CD4-positive, alpha-beta memory T cell (primary cell): ENCODE results near the gene GTF2A1. TPM values are rescaled to one million over a fixed set of nuclear protein-coding genes. Genes with fewer than 3 reads are reported as not detected.

Experiments
- CTCF ChIA-PET: fragments of 350-600 bp; sonication (Branson Sonifier 250); formaldehyde crosslinking; loops from one replicate; lab custom pipeline; 2021; ENCODE audit warnings: inconsistent platforms; ENCODE audit not compliant: partially characterized antibody; lab: Charles Lee
- POLR2A ChIA-PET: fragments of 350-600 bp; sonication (Branson Sonifier 250); formaldehyde crosslinking; loops from one replicate; lab custom pipeline; 2021; ENCODE audit not compliant: partially characterized antibody; lab: Charles Lee
- DNase-seq, 5 donors: peaks; one replicate each; pipeline versions ENCODE4 v3.0.0 to v3.0.0-alpha.2; 2020 to 2022; ENCODE audit warnings: mixed read lengths in 1 of 5
- H3K27ac ChIP-seq: one replicate; pipeline ENCODE4 v1.7.0; 2013; ENCODE audit warnings: low read depth, low read length
- H3K27me3 ChIP-seq: 2 replicates; pipeline ENCODE4 v1.7.0; 2013; ENCODE audit warnings: mild to moderate bottlenecking, low read length, moderate library complexity; ENCODE audit not compliant: insufficient read depth
- H3K36me3 ChIP-seq: 2 replicates; pipeline ENCODE4 v1.7.0; 2013; ENCODE audit warnings: mild to moderate bottlenecking, low read length, moderate library complexity; ENCODE audit not compliant: insufficient read depth
- H3K4me1 ChIP-seq: 2 replicates; pipeline ENCODE4 v1.7.0; 2013; ENCODE audit warnings: mild to moderate bottlenecking, low read length, moderate library complexity; ENCODE audit not compliant: insufficient read depth
- H3K4me3 ChIP-seq, 2 donors: one replicate each; pipeline ENCODE4 v1.7.0; 2013; ENCODE audit warnings: low read length in 2 of 2, mild to moderate bottlenecking in 1 of 2
- H3K9me3 ChIP-seq, 2 donors: one replicate each; pipeline ENCODE4 v1.7.0; 2013; ENCODE audit warnings: low read length in 2 of 2, control low read depth in 1 of 2; ENCODE audit not compliant: control insufficient read depth in 1 of 2
- H3K27ac Mint-ChIP-seq, 7 donors: one replicate each; pipeline ENCODE4 v1.8.0; 2020 to 2021; ENCODE audit warnings: mixed read lengths in 7 of 7, mild to moderate bottlenecking in 6 of 7, inconsistent platforms in 3 of 7, moderate library complexity in 3 of 7
- H3K27me3 Mint-ChIP-seq, 2 donors: one replicate each; pipeline ENCODE4 v1.8.0; 2020 to 2021; ENCODE audit warnings: mixed read lengths in 2 of 2
- H3K36me3 Mint-ChIP-seq, 2 donors: one replicate each; pipeline ENCODE4 v1.8.0; 2020 to 2021; ENCODE audit warnings: mixed read lengths in 2 of 2, inconsistent platforms in 1 of 2, mild to moderate bottlenecking in 1 of 2
- H3K4me1 Mint-ChIP-seq, 4 donors: one replicate each; pipeline ENCODE4 v1.8.0; 2020 to 2021; ENCODE audit warnings: mixed read lengths in 4 of 4, mild to moderate bottlenecking in 1 of 4
- H3K4me3 Mint-ChIP-seq, 8 donors: one replicate each; pipeline ENCODE4 v1.8.0; 2020 to 2021; ENCODE audit warnings: mixed read lengths in 8 of 8, mild to moderate bottlenecking in 7 of 8, moderate library complexity in 6 of 8, inconsistent platforms in 3 of 8
- H3K9me3 Mint-ChIP-seq, 8 donors: one replicate each; pipeline ENCODE4 v1.8.0; 2020 to 2021; ENCODE audit warnings: mixed read lengths in 8 of 8, mild to moderate bottlenecking in 5 of 8, inconsistent platforms in 3 of 8, moderate library complexity in 1 of 8
- intact Hi-C: fragments of 100-400 bp; cut with micrococcal nuclease; formaldehyde crosslinking; loops from one replicate; pipeline ENCODE4 v1.15.1; 2023
- polyA plus RNA-seq, 2 donors: library from polyadenylated mRNA; unstranded; fragments of 300-500 nt; fragmentation: Illumina TruSeq; gene quantifications; one replicate each; pipeline ENCODE4 v1.2.3, GENCODE V29; 2021
- total RNA-seq, 2 experiments: library from RNA; stranded (reverse); gene quantifications; one replicate each; pipeline ENCODE4 v1.2.3, GENCODE V29; 2021

Gene GTF2A1
- total and polyA plus RNA-seq, 4 experiments from 2014 or later, result 8.9 to 40.8 (median 22.7) TPM

GRCh38 chr14:81165188-81165587 is 55.6 kb downstream of the GTF2A1 start:
- peaks cover 10% of the 10 kb centered on the region for H3K4me1 ChIP-seq
- no peaks in the 10 kb centered on the region for H3K9me3 ChIP-seq
- no peak for DNase-seq
- Mint-ChIP-seq H3K27me3 (no peaks in the 10 kb centered on the region), H3K4me3 (no peak overlapping the region), H3K36me3 (no peaks in the 10 kb centered on the region), H3K9me3 (no peaks in the 10 kb centered on the region), H3K4me1 (peaks cover 10 to 25% (median 15%) of the 10 kb centered on the region in 4 donors), H3K27ac (peak overlapping the region in 1 of 7 donors; percentile 19)
- ChIA-PET CTCF (interaction anchor here (1.2 to 6.5 kb wide), 2 partner anchors 105 to 168 kb away, joined by 3 to 38 read pairs; no protein-coding TSS in a partner anchor), POLR2A (no interaction called here)
- intact Hi-C loops, result no loop called here
- no peaks in the 10 kb centered on the region for H3K27me3 ChIP-seq
- H3K4me3 ChIP-seq, result no peak overlapping the region
- H3K27ac ChIP-seq, result no peak overlapping the region
- H3K36me3 ChIP-seq, result no peaks in the 10 kb centered on the region

GRCh38 chr14:81164167-81164774 is 56.5 kb downstream of the GTF2A1 start:
- no peaks in the 10 kb centered on the region for H3K36me3 ChIP-seq
- H3K27ac ChIP-seq, result no peak overlapping the region
- POLR2A ChIA-PET, result no interaction called here
- no peaks in the 10 kb centered on the region for H3K9me3 Mint-ChIP-seq
- H3K27ac Mint-ChIP-seq, result no peak overlapping the region
- no peak overlapping the region for H3K4me3 Mint-ChIP-seq
- no peaks in the 10 kb centered on the region for H3K36me3 Mint-ChIP-seq
- H3K4me1 ChIP-seq, result peaks cover 4% of the 10 kb centered on the region
- peak; percentile 16 to 46 (median 26) for DNase-seq
- H3K27me3 Mint-ChIP-seq, result no peaks in the 10 kb centered on the region
- no peaks in the 10 kb centered on the region for H3K27me3 ChIP-seq
- H3K9me3 ChIP-seq, result no peaks in the 10 kb centered on the region
- intact Hi-C loops, result no loop called here
- CTCF ChIA-PET, result interaction anchor here (0.8 to 6.5 kb wide), 5 partner anchors 8 to 177 kb away, joined by 3 to 38 read pairs (median 7); no protein-coding TSS in a partner anchor
- H3K4me3 ChIP-seq, result no peak overlapping the region
- peaks cover 5 to 16% (median 7%) of the 10 kb centered on the region in 4 donors for H3K4me1 Mint-ChIP-seq

GRCh38 chr14:81162941-81163340 is 57.8 kb downstream of the GTF2A1 start:
- no peaks in the 10 kb centered on the region for H3K36me3 Mint-ChIP-seq
- Histone ChIP-seq H3K27ac (no peak overlapping the region), H3K9me3 (no peaks in the 10 kb centered on the region), H3K36me3 (no peaks in the 10 kb centered on the region), H3K4me3 (no peak overlapping the region), H3K27me3 (no peaks in the 10 kb centered on the region), H3K4me1 (no peaks in the 10 kb centered on the region)
- ChIA-PET CTCF (interaction anchor here (0.9 to 6.5 kb wide), 5 partner anchors 8 to 176 kb away, joined by 4 to 38 read pairs (median 7); no protein-coding TSS in a partner anchor), POLR2A (no interaction called here)
- H3K4me3 Mint-ChIP-seq, result no peak overlapping the region
- peaks cover 0 to 4% (median 0%) of the 10 kb centered on the region in 4 donors for H3K4me1 Mint-ChIP-seq
- peak overlapping the region in 1 of 7 donors; percentile 3 for H3K27ac Mint-ChIP-seq
- intact Hi-C loops, result no loop called here
- no peaks in the 10 kb centered on the region for H3K27me3 Mint-ChIP-seq
- no peak for DNase-seq
- no peaks in the 10 kb centered on the region for H3K9me3 Mint-ChIP-seq

GRCh38 chr14:81161749-81162148 is 59.0 kb downstream of the GTF2A1 start:
- Mint-ChIP-seq H3K36me3 (no peaks in the 10 kb centered on the region), H3K27me3 (no peaks in the 10 kb centered on the region), H3K27ac (no peak overlapping the region), H3K4me3 (no peak overlapping the region), H3K9me3 (no peaks in the 10 kb centered on the region), H3K4me1 (peaks cover 0 to 4% (median 0%) of the 10 kb centered on the region in 4 donors)
- CTCF ChIA-PET, result interaction anchor here (0.9 to 6.5 kb wide), 3 partner anchors 13 to 174 kb away, joined by 5 to 38 read pairs (median 5); no protein-coding TSS in a partner anchor
- H3K36me3 ChIP-seq, result no peaks in the 10 kb centered on the region
- POLR2A ChIA-PET, result no interaction called here
- DNase-seq, result no peak
- no peaks in the 10 kb centered on the region for H3K4me1 ChIP-seq
- no peaks in the 10 kb centered on the region for H3K9me3 ChIP-seq
- H3K27me3 ChIP-seq, result no peaks in the 10 kb centered on the region
- no peak overlapping the region for H3K27ac ChIP-seq
- H3K4me3 ChIP-seq, result no peak overlapping the region
- intact Hi-C loops, result no loop called here

GRCh38 chr14:81161088-81161487 is 59.7 kb downstream of the GTF2A1 start:
- ChIA-PET CTCF (interaction anchor here (1.8 to 6.5 kb wide), 2 partner anchors 164 to 174 kb away, joined by 5 to 38 read pairs; no protein-coding TSS in a partner anchor), POLR2A (no interaction called here)
- no peak overlapping the region for H3K4me3 Mint-ChIP-seq
- Histone ChIP-seq H3K9me3 (no peaks in the 10 kb centered on the region), H3K4me1 (no peaks in the 10 kb centered on the region), H3K4me3 (no peak overlapping the region), H3K27ac (no peak overlapping the region), H3K36me3 (no peaks in the 10 kb centered on the region), H3K27me3 (no peaks in the 10 kb centered on the region)
- DNase-seq, result no peak
- no peaks in the 10 kb centered on the region for H3K27me3 Mint-ChIP-seq
- no peak overlapping the region for H3K27ac Mint-ChIP-seq
- peaks cover 0 to 4% (median 0%) of the 10 kb centered on the region in 4 donors for H3K4me1 Mint-ChIP-seq
- intact Hi-C loops, result no loop called here
- H3K36me3 Mint-ChIP-seq, result no peaks in the 10 kb centered on the region
- no peaks in the 10 kb centered on the region for H3K9me3 Mint-ChIP-seq

GRCh38 chr14:81157431-81157830 is 63.3 kb downstream of the GTF2A1 start:
- CTCF ChIA-PET, result no interaction called here
- Histone ChIP-seq H3K9me3 (no peaks in the 10 kb centered on the region), H3K4me3 (no peak overlapping the region), H3K4me1 (no peaks in the 10 kb centered on the region), H3K36me3 (no peaks in the 10 kb centered on the region), H3K27ac (no peak overlapping the region), H3K27me3 (no peaks in the 10 kb centered on the region)
- Mint-ChIP-seq H3K9me3 (no peaks in the 10 kb centered on the region), H3K27me3 (no peaks in the 10 kb centered on the region), H3K4me1 (no peaks in the 10 kb centered on the region), H3K36me3 (peaks cover 0 to 10% of the 10 kb centered on the region in 2 donors), H3K4me3 (no peak overlapping the region), H3K27ac (no peak overlapping the region)
- no peak for DNase-seq
- POLR2A ChIA-PET, result no interaction called here
- intact Hi-C loops, result no loop called here

GRCh38 chr14:81153187-81153586 is 67.6 kb downstream of the GTF2A1 start:
- ChIA-PET CTCF (no interaction called here), POLR2A (no interaction called here)
- Mint-ChIP-seq H3K36me3 (peaks cover 0 to 10% of the 10 kb centered on the region in 2 donors), H3K27ac (no peak overlapping the region), H3K27me3 (no peaks in the 10 kb centered on the region), H3K4me3 (no peak overlapping the region), H3K4me1 (no peaks in the 10 kb centered on the region), H3K9me3 (no peaks in the 10 kb centered on the region)
- intact Hi-C loops, result no loop called here
- Histone ChIP-seq H3K27me3 (no peaks in the 10 kb centered on the region), H3K27ac (no peak overlapping the region), H3K9me3 (no peaks in the 10 kb centered on the region), H3K4me3 (no peak overlapping the region), H3K36me3 (no peaks in the 10 kb centered on the region), H3K4me1 (no peaks in the 10 kb centered on the region)
- no peak for DNase-seq
